Measurements from ENCODE around the gene THOC5. TPM values are rescaled to one million over a fixed set of nuclear protein-coding genes. Genes with fewer than 3 reads are reported as not detected.

THOC5 gene
- total and polyA plus RNA-seq, 4 donors = 21.0 to 51.8 (median 27.9) TPM

DNA sequence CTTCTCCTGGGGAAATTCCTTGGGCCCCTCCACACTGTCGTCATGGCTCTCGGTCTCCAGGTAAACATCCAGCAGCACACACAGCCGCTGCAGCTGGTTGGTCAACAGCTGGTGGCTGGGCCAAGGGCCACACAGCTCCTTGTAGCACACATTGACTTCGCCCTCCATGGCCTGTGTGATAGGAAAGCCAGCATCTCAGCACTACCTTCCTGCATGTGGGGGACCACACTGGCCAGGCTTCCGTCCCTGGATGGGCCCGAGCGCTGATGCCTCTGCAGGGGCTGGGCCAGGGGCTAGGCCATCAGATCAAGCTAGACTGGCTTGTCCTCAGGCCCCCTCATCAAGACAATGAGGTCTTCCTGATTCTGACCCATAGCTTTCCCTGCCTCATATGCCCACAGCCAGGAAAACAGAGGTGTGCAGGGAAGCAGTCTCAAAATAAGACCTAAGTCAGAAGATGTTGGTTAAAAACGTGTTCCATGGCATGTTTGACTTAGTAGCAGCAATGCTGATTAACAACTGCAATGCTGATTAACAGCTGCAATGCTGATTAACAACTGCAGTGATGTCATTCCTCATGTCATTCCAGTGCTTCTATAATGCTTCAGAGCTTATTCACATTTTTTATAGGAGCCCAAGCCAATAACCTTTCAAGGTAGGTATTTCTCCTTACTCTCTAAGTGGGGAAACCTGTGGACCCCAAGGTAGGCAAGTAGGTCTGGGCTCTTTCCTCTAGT, 42.3 kb downstream of the THOC5 start:
- WGBS, 2 donors = 94 to 96% methylated on average over 8 of the region's 8 CpGs
- H3K36me3 ChIP-seq (ENCODE audit: control insufficient read depth in 4 of 4, insufficient read depth in 4 of 4, low read length in 4 of 4) = peaks cover 36 to 57% (median 41%) of the 10 kb centered on the region in 4 donors

DNA sequence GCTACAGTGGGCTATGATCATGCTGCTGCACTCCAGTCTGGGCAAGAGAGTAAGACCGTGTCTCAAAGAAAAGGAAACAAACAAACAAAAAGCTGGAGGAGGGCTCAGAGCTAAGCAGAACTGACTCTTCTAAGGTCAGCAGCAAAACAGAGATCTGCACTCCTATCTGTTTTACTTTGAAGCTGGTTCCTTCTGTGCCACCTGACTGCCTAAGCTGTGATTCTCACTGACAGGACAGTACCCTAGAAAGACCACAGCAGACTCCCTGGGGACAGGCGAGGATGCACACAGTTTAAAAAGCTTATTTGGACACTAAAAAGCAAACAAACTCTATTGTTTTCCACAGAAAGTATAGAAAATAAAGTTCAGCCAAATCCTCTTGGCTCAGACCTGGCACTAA, 43.0 kb downstream of the THOC5 start:
- H3K27me3 ChIP-seq (ENCODE audit: control insufficient read depth in 3 of 3, insufficient read depth in 3 of 3, low read length in 2 of 3) = no peaks in the 10 kb centered on the region
- H3K36me3 ChIP-seq (ENCODE audit: control insufficient read depth in 4 of 4, insufficient read depth in 4 of 4, low read length in 4 of 4) = peaks cover 31 to 53% (median 39%) of the 10 kb centered on the region in 4 donors
- WGBS, 2 donors = 94 to 96% methylated on average over 2 of the region's 2 CpGs
- H3K4me3 ChIP-seq = no peak overlapping the region
- DNase-seq (no peak), ATAC-seq (ENCODE audit: insufficient read depth, low FRiP score) (no peak)
- H3K27ac ChIP-seq (ENCODE audit: low read depth in 1 of 2, low read length in 1 of 2) = no peak overlapping the region
- H3K9me3 ChIP-seq (ENCODE audit: control insufficient read depth in 4 of 4, insufficient read depth in 3 of 4, low read length in 3 of 4) = no peaks in the 10 kb centered on the region
- TF ChIP-seq, protein P1, sequence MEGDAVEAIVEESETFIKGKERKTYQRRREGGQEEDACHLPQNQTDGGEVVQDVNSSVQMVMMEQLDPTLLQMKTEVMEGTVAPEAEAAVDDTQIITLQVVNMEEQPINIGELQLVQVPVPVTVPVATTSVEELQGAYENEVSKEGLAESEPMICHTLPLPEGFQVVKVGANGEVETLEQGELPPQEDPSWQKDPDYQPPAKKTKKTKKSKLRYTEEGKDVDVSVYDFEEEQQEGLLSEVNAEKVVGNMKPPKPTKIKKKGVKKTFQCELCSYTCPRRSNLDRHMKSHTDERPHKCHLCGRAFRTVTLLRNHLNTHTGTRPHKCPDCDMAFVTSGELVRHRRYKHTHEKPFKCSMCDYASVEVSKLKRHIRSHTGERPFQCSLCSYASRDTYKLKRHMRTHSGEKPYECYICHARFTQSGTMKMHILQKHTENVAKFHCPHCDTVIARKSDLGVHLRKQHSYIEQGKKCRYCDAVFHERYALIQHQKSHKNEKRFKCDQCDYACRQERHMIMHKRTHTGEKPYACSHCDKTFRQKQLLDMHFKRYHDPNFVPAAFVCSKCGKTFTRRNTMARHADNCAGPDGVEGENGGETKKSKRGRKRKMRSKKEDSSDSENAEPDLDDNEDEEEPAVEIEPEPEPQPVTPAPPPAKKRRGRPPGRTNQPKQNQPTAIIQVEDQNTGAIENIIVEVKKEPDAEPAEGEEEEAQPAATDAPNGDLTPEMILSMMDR (IDR thresholded peaks at IDR 0.05; ENCODE audit: control extremely low read depth, extremely low read depth) = no peak
- no peaks in the 10 kb centered on the region for H3K4me1 ChIP-seq (ENCODE audit: control insufficient read depth in 5 of 5, insufficient read depth in 5 of 5, low read length in 5 of 5)
- no peak overlapping the region for H3K9ac ChIP-seq (ENCODE audit: insufficient read depth in 1 of 2, low read length in 2 of 2)

More for the DNA sequence above, 42.3 kb downstream of the THOC5 start:
- Histone ChIP-seq H3K4me1 (ENCODE audit: control insufficient read depth in 5 of 5, insufficient read depth in 5 of 5, low read length in 5 of 5) (no peaks in the 10 kb centered on the region), H3K27ac (ENCODE audit: low read depth in 1 of 2, low read length in 1 of 2) (no peak overlapping the region), H3K27me3 (ENCODE audit: control insufficient read depth in 3 of 3, insufficient read depth in 3 of 3, low read length in 2 of 3) (no peaks in the 10 kb centered on the region), H3K9me3 (ENCODE audit: control insufficient read depth in 4 of 4, insufficient read depth in 3 of 4, low read length in 3 of 4) (no peaks in the 10 kb centered on the region), H3K9ac (ENCODE audit: insufficient read depth in 1 of 2, low read length in 2 of 2) (no peak overlapping the region), H3K4me3 (no peak overlapping the region)
- TF ChIP-seq, protein P1 (IDR thresholded peaks at IDR 0.05; ENCODE audit: control extremely low read depth, extremely low read depth) = no peak
- ATAC-seq (ENCODE audit: insufficient read depth, low FRiP score) = no peak
- DNase-seq = no peak

DNA sequence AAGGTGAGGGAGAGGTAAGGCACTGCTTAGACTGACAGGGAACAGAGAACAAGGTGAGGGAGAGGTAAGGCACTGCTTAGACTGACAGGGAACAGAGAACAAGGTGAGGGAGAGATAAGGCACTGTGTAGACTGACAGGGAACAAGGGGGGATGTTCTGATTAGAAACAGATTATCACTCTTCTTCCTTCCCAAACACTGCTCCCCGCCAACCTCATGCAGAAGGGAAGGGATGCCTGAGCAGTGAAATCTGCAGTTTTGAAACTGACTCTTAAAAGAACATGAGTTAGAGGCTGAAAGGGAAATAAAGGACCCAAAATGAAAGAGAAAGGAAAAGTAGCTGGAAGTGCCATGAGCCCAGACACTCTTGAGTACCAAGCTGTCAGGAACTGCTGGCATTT, 43.7 kb downstream of the THOC5 start:
- Histone ChIP-seq H3K27ac (ENCODE audit: low read depth in 1 of 2, low read length in 1 of 2) (no peak overlapping the region), H3K9ac (ENCODE audit: insufficient read depth in 1 of 2, low read length in 2 of 2) (no peak overlapping the region), H3K36me3 (ENCODE audit: control insufficient read depth in 4 of 4, insufficient read depth in 4 of 4, low read length in 4 of 4) (peaks cover 33 to 50% (median 37%) of the 10 kb centered on the region in 4 donors), H3K27me3 (ENCODE audit: control insufficient read depth in 3 of 3, insufficient read depth in 3 of 3, low read length in 2 of 3) (no peaks in the 10 kb centered on the region), H3K4me3 (no peak overlapping the region), H3K9me3 (ENCODE audit: control insufficient read depth in 4 of 4, insufficient read depth in 3 of 4, low read length in 3 of 4) (no peaks in the 10 kb centered on the region), H3K4me1 (ENCODE audit: control insufficient read depth in 5 of 5, insufficient read depth in 5 of 5, low read length in 5 of 5) (no peaks in the 10 kb centered on the region)
- no peak for DNase-seq
- WGBS, 2 donors = 79 to 86% methylated on average over 1 of the region's 1 CpG
- no peak for ATAC-seq (ENCODE audit: insufficient read depth, low FRiP score)
- TF ChIP-seq, protein P1 (IDR thresholded peaks at IDR 0.05; ENCODE audit: control extremely low read depth, extremely low read depth) = no peak

Measured in lung (tissue), 12 donors.